GM18505 (cell line): ENCODE results near the gene SMCO2.

ENCODE experiments used
- ATAC-seq: cut with Tn5 transposase; IDR thresholded peaks from one replicate; pipeline ENCODE4 v1.9.1; 2021; ENCODE audit not compliant: unreplicated experiment
- POLR2A ChIP-seq: IDR thresholded peaks from 4 replicates; pipeline ENCODE4 v1.6.1; 2011; ENCODE audit warnings: borderline replicate concordance; ENCODE audit not compliant: insufficient read depth, insufficient read length; ENCODE audit errors: extremely low read depth

Gene SMCO2

GRCh38 chr12:27434673-27435565 lies 11.6 kb upstream of the SMCO2 start:
- no peak for TF ChIP-seq POLR2A
- ATAC-seq = no peak

- no peak for TF ChIP-seq POLR2A
Observed at GRCh38 chr12:27436029-27436428, 10.5 kb upstream of the SMCO2 start.

GRCh38 chr12:27436768-27437167 lies 9.8 kb upstream of the SMCO2 start:
- ATAC-seq = no peak
- TF ChIP-seq POLR2A = no peak

More at GRCh38 chr12:27436029-27436428, 10.5 kb upstream of the SMCO2 start:
- ATAC-seq = no peak

- no peak for TF ChIP-seq POLR2A
- no peak for ATAC-seq
Observed at GRCh38 chr12:27437839-27438238, 8.7 kb upstream of the SMCO2 start.

- no peak for ATAC-seq
- TF ChIP-seq POLR2A = no peak
Observed at GRCh38 chr12:27447761-27448160, 1.2 kb downstream of the SMCO2 start.

GRCh38 chr12:27449026-27449425 lies 2.5 kb downstream of the SMCO2 start:
- no peak for ATAC-seq
- TF ChIP-seq POLR2A = no peak

- TF ChIP-seq POLR2A = no peak
- no peak for ATAC-seq
Observed at GRCh38 chr12:27449893-27450534, 3.5 kb downstream of the SMCO2 start.

GRCh38 chr12:27451036-27451825 lies 4.7 kb downstream of the SMCO2 start:
- no peak for ATAC-seq
- TF ChIP-seq POLR2A = no peak

- ATAC-seq = no peak
Observed at GRCh38 chr12:27453421-27453820, 6.9 kb downstream of the SMCO2 start.

GRCh38 chr12:27455589-27455988 lies 9.1 kb downstream of the SMCO2 start:
- no peak for TF ChIP-seq POLR2A
- ATAC-seq = no peak

More at GRCh38 chr12:27453421-27453820, 6.9 kb downstream of the SMCO2 start:
- no peak for TF ChIP-seq POLR2A

- ATAC-seq = no peak
- no peak for TF ChIP-seq POLR2A
Observed at GRCh38 chr12:27456618-27457017, 10.1 kb downstream of the SMCO2 start.

- TF ChIP-seq POLR2A = no peak
- ATAC-seq = no peak
Observed at GRCh38 chr12:27460471-27460978, 14.0 kb downstream of the SMCO2 start.

- no peak for TF ChIP-seq POLR2A
- ATAC-seq = no peak
Observed at GRCh38 chr12:27462151-27462694, 15.7 kb downstream of the SMCO2 start.
